DMS 273 (cell line): ENCODE data around the gene NFXL1.

Experiments used
- DNase-seq: peaks from one replicate; lab custom pipeline; 2025; ENCODE audit not compliant: unreplicated experiment; lab: John Stamatoyannopoulos, UW

The NFXL1 gene

DNA sequence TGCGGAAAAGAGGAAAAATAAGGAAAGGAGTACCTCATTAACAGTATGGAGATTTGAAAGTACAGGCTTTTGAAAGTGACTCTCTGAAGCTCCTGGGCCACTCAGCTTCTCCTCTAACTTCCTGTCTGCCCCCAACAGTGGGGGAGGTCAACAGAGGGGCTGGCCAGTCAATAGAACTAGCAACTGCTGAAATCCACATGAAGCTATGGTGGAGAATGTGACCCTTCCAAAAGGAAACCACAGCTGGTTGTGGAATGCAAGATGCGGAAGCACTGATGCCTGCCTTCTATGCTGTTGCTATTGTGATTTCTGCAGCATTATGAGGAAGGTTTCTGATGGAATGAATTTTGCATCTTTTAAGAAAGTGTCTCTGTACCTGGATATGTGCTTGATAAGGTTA lies 78.9 kb downstream of the NFXL1 start:
- DNase-seq = no peak

DNA sequence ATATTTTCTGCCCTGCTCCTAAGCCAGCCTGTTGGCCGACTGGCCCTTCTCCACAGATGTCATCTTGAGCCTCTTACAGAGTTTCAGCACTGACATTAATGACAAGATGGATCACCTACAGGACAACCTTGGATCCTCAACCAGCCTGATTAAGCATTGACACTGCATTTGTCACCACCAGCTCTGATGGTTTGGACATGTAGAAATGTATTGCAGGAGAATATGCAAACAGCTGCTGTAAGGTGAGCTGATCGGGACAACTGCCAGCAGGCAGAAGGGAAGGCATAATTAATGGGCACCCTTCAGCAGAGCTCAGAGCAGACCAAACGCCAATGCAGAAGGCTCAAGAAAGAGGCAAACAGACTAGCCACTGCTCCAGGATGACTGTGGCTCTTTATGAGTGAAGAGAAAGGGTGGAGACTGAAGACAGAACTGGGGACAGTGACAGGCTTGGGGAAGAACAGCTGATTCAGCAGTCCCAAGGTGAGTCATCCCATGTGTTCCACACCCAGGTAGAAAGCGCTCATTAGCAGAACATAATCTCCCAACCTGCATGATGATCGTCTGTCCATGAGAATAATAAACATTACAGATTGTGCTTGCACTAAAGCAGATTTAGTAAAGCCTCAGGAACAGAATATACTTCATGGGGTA lies 83.2 kb downstream of the NFXL1 start:
- peak; percentile 78 for DNase-seq

GRCh38 chr4:47830265-47831025 lies 83.9 kb downstream of the NFXL1 start:
- no peak for DNase-seq

GRCh38 chr4:47829438-47829837 lies 84.9 kb downstream of the NFXL1 start:
- no peak for DNase-seq

GRCh38 chr4:47827343-47828047 lies 86.9 kb downstream of the NFXL1 start:
- DNase-seq = no peak

DNA sequence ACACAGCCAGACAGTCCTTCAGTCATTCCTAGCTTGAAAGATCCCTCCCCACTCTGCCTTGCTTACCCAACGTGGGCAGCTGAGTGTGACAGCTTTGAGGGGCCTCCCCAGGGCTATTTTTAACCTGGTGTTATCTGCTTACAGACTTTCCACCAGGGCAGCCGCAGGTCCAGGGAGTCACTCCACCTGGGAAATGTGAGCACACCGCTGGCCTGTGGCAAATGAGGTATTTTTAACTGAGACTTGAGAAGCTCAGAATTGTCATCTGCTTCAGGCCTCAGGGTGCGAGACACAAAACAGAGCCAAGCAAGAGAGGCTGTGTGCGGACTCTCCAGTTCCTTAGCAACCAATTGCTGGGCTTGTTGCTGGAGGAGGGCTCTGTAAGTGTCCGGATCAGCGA lies 89.5 kb downstream of the NFXL1 start:
- no peak for DNase-seq

- DNase-seq = no peak
Measured at GRCh38 chr4:47819178-47819577, 95.2 kb downstream of the NFXL1 start.

DNA sequence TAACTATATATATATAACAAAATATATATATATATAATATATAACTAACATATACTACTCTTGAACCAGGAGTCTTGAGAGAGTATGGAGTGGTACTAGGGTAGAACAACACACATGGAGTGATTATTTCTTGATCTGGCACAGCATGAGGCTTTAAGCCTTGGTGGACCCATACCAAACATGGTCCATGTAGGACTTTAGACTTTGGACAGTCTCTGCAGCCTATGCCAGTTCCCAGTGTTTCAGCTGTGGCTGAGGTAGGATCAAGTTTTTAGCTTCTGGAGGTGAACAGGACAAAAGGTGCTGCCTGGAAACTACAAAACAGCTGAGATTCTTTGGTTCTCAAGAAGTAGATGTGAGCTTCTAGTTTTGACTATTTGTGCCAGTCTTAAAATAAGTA lies 97.1 kb downstream of the NFXL1 start:
- DNase-seq = no peak

- no peak for DNase-seq
Measured at GRCh38 chr4:47816748-47817147, 97.6 kb downstream of the NFXL1 start.

- no peak for DNase-seq
Measured at GRCh38 chr4:47814618-47815295, 99.6 kb downstream of the NFXL1 start.

GRCh38 chr4:47809654-47810203 lies 104.7 kb downstream of the NFXL1 start:
- DNase-seq = no peak

DNA sequence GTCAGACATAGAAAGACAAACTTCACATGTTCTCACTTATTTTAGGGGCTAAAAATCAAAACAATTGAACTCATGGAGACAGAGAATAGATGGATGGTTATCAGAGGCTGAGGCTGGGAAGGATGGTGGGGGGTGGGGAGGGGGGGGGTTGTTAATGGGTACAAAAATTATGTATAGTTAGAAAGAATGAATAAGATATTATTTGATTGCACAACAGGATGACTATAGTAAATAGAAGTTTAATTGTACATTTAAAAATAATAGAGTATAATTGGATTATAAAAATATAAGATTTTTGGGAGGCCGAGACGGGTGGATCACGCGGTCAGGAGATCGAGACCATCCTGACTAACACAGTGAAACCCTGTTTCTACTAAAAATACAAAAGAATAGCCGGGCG lies 109.8 kb downstream of the NFXL1 start:
- DNase-seq = no peak

DNA sequence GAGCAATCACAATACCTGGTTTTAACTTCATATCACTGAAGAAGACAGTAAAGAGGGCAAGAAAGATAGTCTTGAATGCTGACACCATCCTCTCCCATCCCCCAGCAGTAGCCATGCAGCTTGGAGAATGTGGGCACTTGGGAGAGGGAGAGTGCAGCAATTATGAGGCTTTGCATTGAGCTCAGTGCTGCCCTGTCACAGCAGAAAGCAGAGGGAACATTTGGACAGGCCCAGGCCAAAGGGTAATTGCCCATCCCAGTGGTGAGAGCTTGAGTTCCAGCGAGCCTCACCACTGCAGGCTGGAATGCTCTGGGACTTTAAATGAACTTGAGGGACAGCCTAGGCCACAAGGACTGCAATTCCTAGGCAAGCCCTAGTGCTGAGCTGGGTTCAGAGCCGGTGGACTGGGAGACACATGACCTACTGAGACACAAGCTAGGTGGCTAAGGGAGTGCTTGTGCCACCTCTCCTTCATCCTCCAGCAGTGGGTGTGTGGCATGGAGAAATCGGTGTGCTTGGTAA lies 112.8 kb downstream of the NFXL1 start:
- DNase-seq = no peak

GRCh38 chr4:47798165-47798564 lies 116.2 kb downstream of the NFXL1 start:
- no peak for DNase-seq
